ENCODE results near the gene SOX6.

SOX6 gene

DNA sequence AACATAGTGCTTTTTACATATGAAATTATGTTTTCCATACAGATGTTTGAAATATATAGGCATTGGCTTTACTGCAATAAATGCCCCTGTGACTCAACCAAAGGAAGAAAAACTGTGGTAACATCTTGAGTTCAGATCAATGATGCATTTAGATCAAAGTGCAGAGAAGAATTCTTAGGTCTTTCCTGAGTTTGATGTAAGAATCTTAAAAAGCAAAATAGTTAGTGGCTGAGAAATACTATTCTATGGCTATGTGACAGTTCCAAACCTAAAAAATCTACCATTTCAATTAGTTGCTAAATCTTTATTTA, 93.7 kb downstream of the SOX6 start:
- H3K4me1 ChIP-seq: no peaks in the 10 kb centered on the region; a peak in 1 of 20 replicates
- TF ChIP-seq Cebpa-rat (IDR thresholded peaks at IDR 0.05): no peak
- H3K36me3 ChIP-seq: no peaks in the 10 kb centered on the region

DNA sequence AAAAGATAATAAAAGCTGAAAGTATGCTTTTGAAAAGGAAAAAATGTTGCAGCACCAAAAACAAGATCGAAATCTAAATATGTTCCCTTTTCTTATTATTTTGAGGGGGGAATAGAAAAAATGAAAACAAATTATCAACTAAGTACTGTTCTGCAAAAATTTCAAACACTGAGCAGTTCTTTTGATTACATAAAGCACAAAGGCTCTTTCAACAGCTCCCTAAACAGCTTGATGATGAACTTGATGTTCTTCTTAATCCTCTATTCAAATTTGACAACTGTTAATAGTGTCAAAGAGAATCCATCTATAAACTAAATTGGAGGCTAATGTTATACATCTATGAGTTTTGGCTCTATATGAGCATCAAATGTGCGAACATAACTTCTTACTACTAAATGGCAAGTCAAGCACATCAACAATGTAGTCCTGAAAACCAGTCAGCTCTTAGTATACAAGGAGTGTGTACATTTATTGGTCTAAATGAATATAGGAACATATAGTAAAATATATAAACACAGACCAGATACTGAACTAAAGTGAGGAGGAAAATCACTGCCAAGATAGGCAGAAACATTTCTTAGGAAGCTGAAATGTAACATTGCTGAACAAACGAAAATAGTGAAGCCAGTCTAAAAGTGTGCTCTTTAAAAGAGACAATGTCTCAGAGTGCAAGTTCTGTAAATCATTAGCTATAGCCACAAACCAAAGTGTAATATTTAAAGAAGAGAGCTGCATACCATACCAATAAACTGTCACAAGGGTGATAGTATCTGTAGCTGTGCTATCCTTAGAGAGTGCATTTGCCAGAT, 94.3 kb downstream of the SOX6 start:
- no peak overlapping the region for H3K4me3 ChIP-seq
- no peak for TF ChIP-seq Cebpa-rat (IDR thresholded peaks at IDR 0.05)
- no peaks in the 10 kb centered on the region; a peak in 1 of 20 replicates for H3K4me1 ChIP-seq
- no peaks in the 10 kb centered on the region for H3K36me3 ChIP-seq
- H4K20me1 ChIP-seq: no peaks in the 10 kb centered on the region
- no peak overlapping the region for H3K4me2 ChIP-seq
- H3K27me3 ChIP-seq: no peaks in the 10 kb centered on the region
- no peak overlapping the region for H3K9ac ChIP-seq
- no peaks in the 10 kb centered on the region for H3K9me3 ChIP-seq (replicated peaks in 1 of 11)
- H3K27ac ChIP-seq: no peak overlapping the region

More for the DNA sequence above, 93.7 kb downstream of the SOX6 start:
- H3K4me3 ChIP-seq: no peak overlapping the region
- H3K27ac ChIP-seq: no peak overlapping the region
- no peaks in the 10 kb centered on the region for H4K20me1 ChIP-seq
- no peaks in the 10 kb centered on the region for H3K9me3 ChIP-seq (replicated peaks in 1 of 11)
- H3K4me2 ChIP-seq: no peak overlapping the region
- no peaks in the 10 kb centered on the region for H3K27me3 ChIP-seq
- no peak overlapping the region for H3K9ac ChIP-seq

DNA sequence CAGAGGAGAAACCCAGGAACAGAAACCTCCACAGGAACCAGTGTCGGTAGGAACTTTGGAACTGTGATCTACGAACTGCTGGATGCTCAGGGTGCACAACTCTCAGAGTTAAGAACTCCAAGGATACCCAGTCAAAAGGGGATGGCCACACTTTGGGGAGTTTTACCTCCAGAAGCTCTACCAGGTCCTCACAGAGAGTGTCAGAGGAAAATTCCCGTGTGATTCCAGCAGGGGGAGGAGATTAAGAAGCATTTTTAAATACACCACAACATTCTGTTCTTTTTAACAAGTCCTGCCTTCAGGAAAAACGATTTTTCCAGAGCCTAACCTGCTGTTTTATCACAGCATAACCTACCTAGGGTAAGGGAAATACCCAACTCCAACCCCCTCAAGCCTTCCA, 104.0 kb downstream of the SOX6 start:
- Histone ChIP-seq H3K36me3 (no peaks in the 10 kb centered on the region), H4K20me1 (no peaks in the 10 kb centered on the region), H3K9ac (no peak overlapping the region), H3K27ac (no peak overlapping the region), H3K4me2 (no peak overlapping the region), H3K27me3 (no peaks in the 10 kb centered on the region), H3K4me3 (no peak overlapping the region), H3K9me3 (replicated peaks in 1 of 11) (peaks cover 6 to 14% (median 11%) of the 10 kb centered on the region in 11 experiments; a peak in 16 of 22 replicates), H3K4me1 (no peaks in the 10 kb centered on the region)
- no peak for TF ChIP-seq Cebpa-rat (IDR thresholded peaks at IDR 0.05)

GRCh38 chr11:16248248-16248647, 108.1 kb downstream of the SOX6 start:
- Histone ChIP-seq H3K36me3 (no peaks in the 10 kb centered on the region), H3K4me1 (no peaks in the 10 kb centered on the region)

DNA sequence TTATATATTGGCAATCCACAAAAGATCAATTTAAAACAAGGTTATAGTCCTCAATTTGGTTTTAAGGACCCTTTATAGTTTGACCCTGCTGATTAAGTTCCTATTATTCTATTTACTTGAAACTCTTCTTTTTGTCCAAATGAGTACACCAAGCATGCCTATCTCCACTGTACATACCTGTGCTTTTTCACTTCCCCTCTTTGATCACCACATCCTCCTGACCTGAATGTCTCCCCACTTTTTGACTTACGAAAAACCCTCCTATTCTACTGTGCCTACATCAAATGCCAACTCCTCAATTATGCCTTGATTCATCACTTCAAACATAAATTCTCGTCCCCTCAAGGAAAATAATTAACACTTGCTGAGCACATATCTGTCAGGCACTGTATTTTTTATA, 113.5 kb downstream of the SOX6 start:
- H3K36me3 ChIP-seq: no peaks in the 10 kb centered on the region
- H3K9me3 ChIP-seq (replicated peaks in 1 of 11): peaks cover 0 to 11% (median 6%) of the 10 kb centered on the region in 11 experiments; a peak in 7 of 22 replicates
- H3K4me1 ChIP-seq: 0 out of 20 replicates have a peak, but pooled peaks cover 0 to 3% (median 0%) of the 10 kb centered on the region in 10 experiments
- no peaks in the 10 kb centered on the region for H3K27me3 ChIP-seq
- no peak overlapping the region for H3K9ac ChIP-seq
- H3K4me3 ChIP-seq: no peak overlapping the region
- H4K20me1 ChIP-seq: no peaks in the 10 kb centered on the region
- TF ChIP-seq Cebpa-rat (IDR thresholded peaks at IDR 0.05): no peak
- H3K27ac ChIP-seq: no peak overlapping the region
- H3K4me2 ChIP-seq: no peak overlapping the region

More at GRCh38 chr11:16248248-16248647, 108.1 kb downstream of the SOX6 start:
- no peak overlapping the region for H3K9ac ChIP-seq
- no peaks in the 10 kb centered on the region for H4K20me1 ChIP-seq
- no peak overlapping the region for H3K4me2 ChIP-seq
- no peak for TF ChIP-seq Cebpa-rat (IDR thresholded peaks at IDR 0.05)
- H3K4me3 ChIP-seq: no peak overlapping the region
- H3K27me3 ChIP-seq: no peaks in the 10 kb centered on the region
- peaks cover 6 to 18% (median 13%) of the 10 kb centered on the region in 11 experiments; a peak in 17 of 22 replicates for H3K9me3 ChIP-seq (replicated peaks in 1 of 11)
- no peak overlapping the region for H3K27ac ChIP-seq

GRCh38 chr11:16240687-16241086, 115.7 kb downstream of the SOX6 start:
- Histone ChIP-seq H3K4me1 (0 out of 20 replicates have a peak, but pooled peaks cover 0 to 3% (median 0%) of the 10 kb centered on the region in 10 experiments), H4K20me1 (no peaks in the 10 kb centered on the region), H3K9ac (no peak overlapping the region), H3K27me3 (no peaks in the 10 kb centered on the region), H3K4me2 (no peak overlapping the region), H3K36me3 (no peaks in the 10 kb centered on the region), H3K27ac (no peak overlapping the region), H3K9me3 (replicated peaks in 1 of 11) (no peaks in the 10 kb centered on the region; a peak in 1 of 22 replicates), H3K4me3 (no peak overlapping the region)
- no peak for TF ChIP-seq Cebpa-rat (IDR thresholded peaks at IDR 0.05)

DNA sequence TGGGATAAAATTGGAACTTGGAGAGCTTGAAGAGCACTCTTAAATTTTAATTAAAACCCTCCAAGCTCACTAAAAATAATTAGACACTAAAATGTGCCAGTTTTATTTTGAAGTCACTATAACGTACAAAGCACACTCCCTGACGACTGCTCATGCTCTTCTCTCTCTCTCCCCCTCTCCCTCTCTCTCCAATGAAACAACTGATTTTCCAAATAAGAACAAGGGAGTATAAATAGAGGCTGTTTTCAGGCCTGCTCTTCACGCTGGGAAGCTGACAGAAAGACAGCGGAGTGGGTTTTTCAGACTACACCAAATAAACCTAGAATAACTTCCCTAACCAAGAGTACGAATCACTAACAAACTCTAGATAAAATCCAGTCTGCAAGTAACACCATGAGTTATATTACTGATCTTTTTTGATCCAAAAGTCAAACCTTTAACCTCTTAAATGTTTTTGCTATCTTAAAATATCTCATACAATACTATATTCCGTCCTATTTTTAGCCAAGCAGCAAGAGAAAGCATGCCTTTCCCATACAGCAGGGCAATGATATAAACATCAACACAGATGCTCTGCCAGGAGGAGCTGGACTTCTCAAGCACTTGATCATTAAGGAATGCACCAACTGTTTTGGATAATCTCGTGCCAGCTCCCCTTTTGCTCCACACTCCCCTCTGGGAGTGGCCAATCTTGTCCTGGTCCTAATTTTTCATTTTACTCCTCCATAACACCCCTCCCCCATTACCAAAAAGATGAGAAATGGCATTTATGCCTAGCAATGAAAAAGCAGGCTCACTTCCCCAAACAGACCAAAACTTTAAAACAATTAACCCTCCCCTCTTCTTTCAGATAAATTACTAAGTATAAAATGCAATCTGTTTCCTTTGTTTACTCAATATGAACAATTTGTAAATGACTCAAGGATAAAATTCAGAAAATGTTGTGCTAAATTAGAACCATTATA, 116.9 kb downstream of the SOX6 start:
- H3K9me3 ChIP-seq (replicated peaks in 1 of 11): no peaks in the 10 kb centered on the region
- H4K20me1 ChIP-seq: no peaks in the 10 kb centered on the region
- no peak for TF ChIP-seq Cebpa-rat (IDR thresholded peaks at IDR 0.05)
- no peaks in the 10 kb centered on the region for H3K36me3 ChIP-seq
- H3K27me3 ChIP-seq: no peaks in the 10 kb centered on the region
- 0 out of 20 replicates have a peak, but pooled peaks cover 0 to 3% (median 0%) of the 10 kb centered on the region in 10 experiments for H3K4me1 ChIP-seq
- H3K9ac ChIP-seq: no peak overlapping the region
- no peak overlapping the region for H3K4me2 ChIP-seq
- H3K4me3 ChIP-seq: no peak overlapping the region
- H3K27ac ChIP-seq: no peak overlapping the region; a peak in 1 of 22 replicates

- H3K4me2 ChIP-seq: no peak overlapping the region
- no peak overlapping the region for H3K27ac ChIP-seq
- TF ChIP-seq Cebpa-rat (IDR thresholded peaks at IDR 0.05): no peak
- H3K9ac ChIP-seq: no peak overlapping the region
- H3K9me3 ChIP-seq (replicated peaks in 1 of 11): no peaks in the 10 kb centered on the region
- H3K4me1 ChIP-seq: no peaks in the 10 kb centered on the region
- no peaks in the 10 kb centered on the region for H3K36me3 ChIP-seq
- no peak overlapping the region for H3K4me3 ChIP-seq
- H4K20me1 ChIP-seq: no peaks in the 10 kb centered on the region
- no peaks in the 10 kb centered on the region for H3K27me3 ChIP-seq
Observed at GRCh38 chr11:16226245-16226644, 130.1 kb downstream of the SOX6 start.

DNA sequence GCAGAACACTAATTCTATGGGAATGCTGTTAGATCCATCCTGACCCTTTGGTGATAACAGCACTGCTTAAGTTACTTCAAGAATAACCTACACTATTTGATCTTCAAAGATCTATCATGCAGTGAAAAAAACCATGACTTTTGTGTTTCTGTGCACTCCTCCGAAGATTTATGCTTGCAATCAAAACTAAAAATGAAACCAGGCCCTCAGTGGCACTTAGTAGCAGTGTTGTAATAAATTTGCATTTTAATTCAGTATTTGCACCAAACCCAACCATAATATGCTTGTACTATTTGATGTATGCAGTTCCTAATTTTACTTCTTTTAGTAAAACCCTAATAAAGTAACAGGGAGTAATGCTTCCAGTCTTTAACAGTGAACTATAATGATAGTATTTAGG, 130.7 kb downstream of the SOX6 start:
- TF ChIP-seq Cebpa-rat (IDR thresholded peaks at IDR 0.05): no peak
- H3K27ac ChIP-seq: no peak overlapping the region
- no peaks in the 10 kb centered on the region for H3K27me3 ChIP-seq
- no peaks in the 10 kb centered on the region for H3K9me3 ChIP-seq (replicated peaks in 1 of 11)
- no peaks in the 10 kb centered on the region for H3K36me3 ChIP-seq
- H4K20me1 ChIP-seq: no peaks in the 10 kb centered on the region
- H3K4me3 ChIP-seq: no peak overlapping the region
- H3K4me2 ChIP-seq: no peak overlapping the region
- H3K9ac ChIP-seq: no peak overlapping the region
- no peaks in the 10 kb centered on the region for H3K4me1 ChIP-seq

All from BLaER1 treated with 17β-estradiol and CSF1 and Interleukin-3, amounts not matched to agents 10 nM and 100 nM (cell line).